ENCODE data around the gene RARRES1.

RARRES1 gene

GRCh38 chr3:158731486-158731885 lies 771 bp downstream of the RARRES1 start:
- Histone ChIP-seq H3K9me3 (ENCODE audit: control insufficient read depth in 1 of 2, low read length in 2 of 2) (peaks cover 0 to 4% of the 10 kb centered on the region in 2 donors), H3K4me1 (ENCODE audit: control insufficient read depth in 1 of 2, insufficient read depth in 2 of 2, low read length in 2 of 2) (peaks cover 4 to 22% of the 10 kb centered on the region in 2 donors), H3K4me3 (ENCODE audit: low read depth in 1 of 2, low read length in 2 of 2) (peak overlapping the region; percentile 58 to 82), H3K36me3 (ENCODE audit: control insufficient read depth in 1 of 2, insufficient read depth in 2 of 2, low read length in 2 of 2) (peaks cover 0 to 13% of the 10 kb centered on the region in 2 donors), H3K27me3 (ENCODE audit: low read depth, low read length) (no peaks in the 10 kb centered on the region), H3K27ac (ENCODE audit: low read length) (peak overlapping the region; percentile 53)

- Histone ChIP-seq H3K9me3 (ENCODE audit: control insufficient read depth in 1 of 2, low read length in 2 of 2) (no peaks in the 10 kb centered on the region), H3K4me3 (ENCODE audit: low read depth in 1 of 2, low read length in 2 of 2) (no peak overlapping the region), H3K27ac (ENCODE audit: low read length) (no peak overlapping the region), H3K36me3 (ENCODE audit: control insufficient read depth in 1 of 2, insufficient read depth in 2 of 2, low read length in 2 of 2) (no peaks in the 10 kb centered on the region), H3K27me3 (ENCODE audit: low read depth, low read length) (no peaks in the 10 kb centered on the region), H3K4me1 (ENCODE audit: control insufficient read depth in 1 of 2, insufficient read depth in 2 of 2, low read length in 2 of 2) (peaks cover 8 to 32% of the 10 kb centered on the region in 2 donors)
These were observed 3.4 kb downstream of the RARRES1 start for GRCh38 chr3:158728851-158729250.

GRCh38 chr3:158728061-158728377 lies 4.2 kb downstream of the RARRES1 start:
- no peaks in the 10 kb centered on the region for H3K9me3 ChIP-seq (ENCODE audit: control insufficient read depth in 1 of 2, low read length in 2 of 2)
- H3K4me3 ChIP-seq (ENCODE audit: low read depth in 1 of 2, low read length in 2 of 2): no peak overlapping the region
- H3K36me3 ChIP-seq (ENCODE audit: control insufficient read depth in 1 of 2, insufficient read depth in 2 of 2, low read length in 2 of 2): no peaks in the 10 kb centered on the region
- H3K4me1 ChIP-seq (ENCODE audit: control insufficient read depth in 1 of 2, insufficient read depth in 2 of 2, low read length in 2 of 2): peaks cover 12 to 32% of the 10 kb centered on the region in 2 donors
- no peaks in the 10 kb centered on the region for H3K27me3 ChIP-seq (ENCODE audit: low read depth, low read length)
- no peak overlapping the region for H3K27ac ChIP-seq (ENCODE audit: low read length)

GRCh38 chr3:158727206-158728060 lies 4.8 kb downstream of the RARRES1 start:
- H3K4me3 ChIP-seq (ENCODE audit: low read depth in 1 of 2, low read length in 2 of 2): no peak overlapping the region
- no peaks in the 10 kb centered on the region for H3K9me3 ChIP-seq (ENCODE audit: control insufficient read depth in 1 of 2, low read length in 2 of 2)
- peak overlapping the region; percentile 3 for H3K27ac ChIP-seq (ENCODE audit: low read length)
- H3K4me1 ChIP-seq (ENCODE audit: control insufficient read depth in 1 of 2, insufficient read depth in 2 of 2, low read length in 2 of 2): peaks cover 12 to 32% of the 10 kb centered on the region in 2 donors
- no peaks in the 10 kb centered on the region for H3K27me3 ChIP-seq (ENCODE audit: low read depth, low read length)
- H3K36me3 ChIP-seq (ENCODE audit: control insufficient read depth in 1 of 2, insufficient read depth in 2 of 2, low read length in 2 of 2): no peaks in the 10 kb centered on the region

GRCh38 chr3:158725348-158726011 lies 6.8 kb downstream of the RARRES1 start:
- H3K36me3 ChIP-seq (ENCODE audit: control insufficient read depth in 1 of 2, insufficient read depth in 2 of 2, low read length in 2 of 2): no peaks in the 10 kb centered on the region
- peaks cover 12 to 23% of the 10 kb centered on the region in 2 donors for H3K4me1 ChIP-seq (ENCODE audit: control insufficient read depth in 1 of 2, insufficient read depth in 2 of 2, low read length in 2 of 2)
- H3K4me3 ChIP-seq (ENCODE audit: low read depth in 1 of 2, low read length in 2 of 2): no peak overlapping the region
- H3K27ac ChIP-seq (ENCODE audit: low read length): peak overlapping the region; percentile 70
- no peaks in the 10 kb centered on the region for H3K27me3 ChIP-seq (ENCODE audit: low read depth, low read length)
- no peaks in the 10 kb centered on the region for H3K9me3 ChIP-seq (ENCODE audit: control insufficient read depth in 1 of 2, low read length in 2 of 2)

GRCh38 chr3:158723991-158724390 lies 8.3 kb downstream of the RARRES1 start:
- peaks cover 12 to 21% of the 10 kb centered on the region in 2 donors for H3K4me1 ChIP-seq (ENCODE audit: control insufficient read depth in 1 of 2, insufficient read depth in 2 of 2, low read length in 2 of 2)
- no peaks in the 10 kb centered on the region for H3K9me3 ChIP-seq (ENCODE audit: control insufficient read depth in 1 of 2, low read length in 2 of 2)
- peaks cover 0 to 5% of the 10 kb centered on the region in 2 donors for H3K36me3 ChIP-seq (ENCODE audit: control insufficient read depth in 1 of 2, insufficient read depth in 2 of 2, low read length in 2 of 2)
- H3K4me3 ChIP-seq (ENCODE audit: low read depth in 1 of 2, low read length in 2 of 2): no peak overlapping the region
- H3K27ac ChIP-seq (ENCODE audit: low read length): peak overlapping the region; percentile 82
- H3K27me3 ChIP-seq (ENCODE audit: low read depth, low read length): no peaks in the 10 kb centered on the region

- Histone ChIP-seq H3K4me1 (ENCODE audit: control insufficient read depth in 1 of 2, insufficient read depth in 2 of 2, low read length in 2 of 2) (peaks cover 8 to 17% of the 10 kb centered on the region in 2 donors), H3K27ac (ENCODE audit: low read length) (no peak overlapping the region), H3K9me3 (ENCODE audit: control insufficient read depth in 1 of 2, low read length in 2 of 2) (no peaks in the 10 kb centered on the region), H3K27me3 (ENCODE audit: low read depth, low read length) (no peaks in the 10 kb centered on the region), H3K36me3 (ENCODE audit: control insufficient read depth in 1 of 2, insufficient read depth in 2 of 2, low read length in 2 of 2) (peaks cover 0 to 5% of the 10 kb centered on the region in 2 donors), H3K4me3 (ENCODE audit: low read depth in 1 of 2, low read length in 2 of 2) (no peak overlapping the region)
These were observed 10.1 kb downstream of the RARRES1 start for GRCh38 chr3:158722108-158722507.

- peaks cover 3 to 6% of the 10 kb centered on the region in 2 donors for H3K4me1 ChIP-seq (ENCODE audit: control insufficient read depth in 1 of 2, insufficient read depth in 2 of 2, low read length in 2 of 2)
- no peaks in the 10 kb centered on the region for H3K27me3 ChIP-seq (ENCODE audit: low read depth, low read length)
- no peaks in the 10 kb centered on the region for H3K9me3 ChIP-seq (ENCODE audit: control insufficient read depth in 1 of 2, low read length in 2 of 2)
- H3K36me3 ChIP-seq (ENCODE audit: control insufficient read depth in 1 of 2, insufficient read depth in 2 of 2, low read length in 2 of 2): peaks cover 0 to 5% of the 10 kb centered on the region in 2 donors
- H3K4me3 ChIP-seq (ENCODE audit: low read depth in 1 of 2, low read length in 2 of 2): no peak overlapping the region
- H3K27ac ChIP-seq (ENCODE audit: low read length): no peak overlapping the region
These were observed 13.6 kb downstream of the RARRES1 start for GRCh38 chr3:158718490-158719170.

- peaks cover 5 to 7% of the 10 kb centered on the region in 2 donors for H3K36me3 ChIP-seq (ENCODE audit: control insufficient read depth in 1 of 2, insufficient read depth in 2 of 2, low read length in 2 of 2)
- no peak overlapping the region for H3K4me3 ChIP-seq (ENCODE audit: low read depth in 1 of 2, low read length in 2 of 2)
- H3K4me1 ChIP-seq (ENCODE audit: control insufficient read depth in 1 of 2, insufficient read depth in 2 of 2, low read length in 2 of 2): peaks cover 0 to 11% of the 10 kb centered on the region in 2 donors
- no peaks in the 10 kb centered on the region for H3K27me3 ChIP-seq (ENCODE audit: low read depth, low read length)
- H3K27ac ChIP-seq (ENCODE audit: low read length): peak overlapping the region; percentile 36
- H3K9me3 ChIP-seq (ENCODE audit: control insufficient read depth in 1 of 2, low read length in 2 of 2): no peaks in the 10 kb centered on the region
These were observed 14.7 kb downstream of the RARRES1 start for GRCh38 chr3:158717576-158717975.

GRCh38 chr3:158713094-158713499 lies 19.2 kb downstream of the RARRES1 start:
- H3K4me1 ChIP-seq (ENCODE audit: control insufficient read depth in 1 of 2, insufficient read depth in 2 of 2, low read length in 2 of 2): peaks cover 0 to 21% of the 10 kb centered on the region in 2 donors
- H3K4me3 ChIP-seq (ENCODE audit: low read depth in 1 of 2, low read length in 2 of 2): no peak overlapping the region
- no peaks in the 10 kb centered on the region for H3K27me3 ChIP-seq (ENCODE audit: low read depth, low read length)
- peak overlapping the region; percentile 74 for H3K27ac ChIP-seq (ENCODE audit: low read length)
- peaks cover 8 to 27% of the 10 kb centered on the region in 2 donors for H3K36me3 ChIP-seq (ENCODE audit: control insufficient read depth in 1 of 2, insufficient read depth in 2 of 2, low read length in 2 of 2)
- H3K9me3 ChIP-seq (ENCODE audit: control insufficient read depth in 1 of 2, low read length in 2 of 2): no peaks in the 10 kb centered on the region

- Histone ChIP-seq H3K27me3 (ENCODE audit: low read depth, low read length) (no peaks in the 10 kb centered on the region), H3K9me3 (ENCODE audit: control insufficient read depth in 1 of 2, low read length in 2 of 2) (no peaks in the 10 kb centered on the region), H3K36me3 (ENCODE audit: control insufficient read depth in 1 of 2, insufficient read depth in 2 of 2, low read length in 2 of 2) (peaks cover 8 to 31% of the 10 kb centered on the region in 2 donors), H3K4me3 (ENCODE audit: low read depth in 1 of 2, low read length in 2 of 2) (no peak overlapping the region), H3K4me1 (ENCODE audit: control insufficient read depth in 1 of 2, insufficient read depth in 2 of 2, low read length in 2 of 2) (peaks cover 0 to 18% of the 10 kb centered on the region in 2 donors), H3K27ac (ENCODE audit: low read length) (peak overlapping the region; percentile 74)
These were observed 19.8 kb downstream of the RARRES1 start for GRCh38 chr3:158712443-158712842.

All from muscle layer of duodenum (tissue), 2 donors.